ENCODE results near the gene KRT8. TPM values are rescaled to one million over a fixed set of nuclear protein-coding genes. Genes with fewer than 3 reads are reported as not detected.

Gene KRT8
- total RNA-seq, 1 donor from 2014 or later: 0.51 TPM

- peaks cover 19% of the 10 kb centered on the region for H3K27me3 Mint-ChIP-seq
- H3K9me3 Mint-ChIP-seq: peaks cover 2% of the 10 kb centered on the region
- no peak overlapping the region for H3K27ac Mint-ChIP-seq
- intact Hi-C loops (cut with micrococcal nuclease): no loop called here
- no peak overlapping the region for H3K4me3 Mint-ChIP-seq
- H3K36me3 Mint-ChIP-seq (ENCODE audit: low read depth): no peaks in the 10 kb centered on the region
- DNase-seq: no peak
- H3K4me1 Mint-ChIP-seq: peaks cover 2% of the 10 kb centered on the region
Observed at GRCh38 chr12:52944683-52945388, 40.0 kb upstream of the KRT8 start.

- no peak overlapping the region for H3K4me3 Mint-ChIP-seq
- no peaks in the 10 kb centered on the region for H3K36me3 Mint-ChIP-seq (ENCODE audit: low read depth)
- no peaks in the 10 kb centered on the region for H3K4me1 Mint-ChIP-seq
- intact Hi-C loops (cut with micrococcal nuclease): no loop called here
- H3K9me3 Mint-ChIP-seq: peaks cover 4% of the 10 kb centered on the region
- DNase-seq: no peak
- peaks cover 15% of the 10 kb centered on the region for H3K27me3 Mint-ChIP-seq
- no peak overlapping the region for H3K27ac Mint-ChIP-seq
Observed at GRCh38 chr12:52942901-52943181, 38.0 kb upstream of the KRT8 start.

- Mint-ChIP-seq H3K4me3 (no peak overlapping the region), H3K27ac (no peak overlapping the region), H3K27me3 (peaks cover 13% of the 10 kb centered on the region), H3K36me3 (ENCODE audit: low read depth) (no peaks in the 10 kb centered on the region), H3K9me3 (peaks cover 4% of the 10 kb centered on the region), H3K4me1 (no peaks in the 10 kb centered on the region)
- intact Hi-C loops (cut with micrococcal nuclease): no loop called here
- no peak for DNase-seq
Observed at GRCh38 chr12:52942066-52942900, 37.4 kb upstream of the KRT8 start.

- H3K4me1 Mint-ChIP-seq: peaks cover 6% of the 10 kb centered on the region
- H3K9me3 Mint-ChIP-seq: no peaks in the 10 kb centered on the region
- intact Hi-C loops (cut with micrococcal nuclease): no loop called here
- no peak overlapping the region for H3K4me3 Mint-ChIP-seq
- no peak for DNase-seq
- H3K27ac Mint-ChIP-seq: no peak overlapping the region
- peaks cover 6% of the 10 kb centered on the region for H3K27me3 Mint-ChIP-seq
- no peaks in the 10 kb centered on the region for H3K36me3 Mint-ChIP-seq (ENCODE audit: low read depth)
Observed at GRCh38 chr12:52929538-52929937, 24.7 kb upstream of the KRT8 start.

GRCh38 chr12:52927964-52928363, 23.1 kb upstream of the KRT8 start:
- Mint-ChIP-seq H3K4me1 (peaks cover 6% of the 10 kb centered on the region), H3K9me3 (no peaks in the 10 kb centered on the region), H3K27ac (no peak overlapping the region), H3K27me3 (peaks cover 6% of the 10 kb centered on the region), H3K4me3 (no peak overlapping the region), H3K36me3 (ENCODE audit: low read depth) (no peaks in the 10 kb centered on the region)
- DNase-seq: no peak
- intact Hi-C loops (cut with micrococcal nuclease): no loop called here

- Mint-ChIP-seq H3K27ac (no peak overlapping the region), H3K4me1 (peaks cover 6% of the 10 kb centered on the region), H3K9me3 (no peaks in the 10 kb centered on the region), H3K27me3 (peaks cover 6% of the 10 kb centered on the region), H3K36me3 (ENCODE audit: low read depth) (no peaks in the 10 kb centered on the region), H3K4me3 (no peak overlapping the region)
- intact Hi-C loops (cut with micrococcal nuclease): no loop called here
- DNase-seq: no peak
Observed at GRCh38 chr12:52926596-52927234, 21.8 kb upstream of the KRT8 start.

GRCh38 chr12:52925717-52926595, 21.1 kb upstream of the KRT8 start:
- H3K27ac Mint-ChIP-seq: no peak overlapping the region
- intact Hi-C loops (cut with micrococcal nuclease): no loop called here
- H3K4me3 Mint-ChIP-seq: no peak overlapping the region
- H3K27me3 Mint-ChIP-seq: peaks cover 8% of the 10 kb centered on the region
- H3K9me3 Mint-ChIP-seq: no peaks in the 10 kb centered on the region
- no peak for DNase-seq
- peaks cover 6% of the 10 kb centered on the region for H3K4me1 Mint-ChIP-seq
- H3K36me3 Mint-ChIP-seq (ENCODE audit: low read depth): no peaks in the 10 kb centered on the region

- Mint-ChIP-seq H3K9me3 (no peaks in the 10 kb centered on the region), H3K27ac (no peak overlapping the region), H3K4me1 (peaks cover 6% of the 10 kb centered on the region), H3K27me3 (peaks cover 6% of the 10 kb centered on the region), H3K4me3 (no peak overlapping the region), H3K36me3 (ENCODE audit: low read depth) (no peaks in the 10 kb centered on the region)
- intact Hi-C loops (cut with micrococcal nuclease): no loop called here
- DNase-seq: no peak
Observed at GRCh38 chr12:52924764-52925716, 20.2 kb upstream of the KRT8 start.

GRCh38 chr12:52921488-52922165, 16.8 kb upstream of the KRT8 start:
- Mint-ChIP-seq H3K4me1 (peaks cover 6% of the 10 kb centered on the region), H3K27ac (no peak overlapping the region), H3K9me3 (no peaks in the 10 kb centered on the region), H3K36me3 (ENCODE audit: low read depth) (no peaks in the 10 kb centered on the region), H3K4me3 (no peak overlapping the region), H3K27me3 (peaks cover 5% of the 10 kb centered on the region)
- DNase-seq: no peak
- intact Hi-C loops (cut with micrococcal nuclease): no loop called here

GRCh38 chr12:52920937-52921336, 16.1 kb upstream of the KRT8 start:
- DNase-seq: no peak
- Mint-ChIP-seq H3K27ac (no peak overlapping the region), H3K4me3 (no peak overlapping the region), H3K36me3 (ENCODE audit: low read depth) (no peaks in the 10 kb centered on the region), H3K9me3 (no peaks in the 10 kb centered on the region), H3K27me3 (peaks cover 5% of the 10 kb centered on the region), H3K4me1 (peaks cover 6% of the 10 kb centered on the region)
- intact Hi-C loops (cut with micrococcal nuclease): no loop called here

- no peaks in the 10 kb centered on the region for H3K4me1 Mint-ChIP-seq
- H3K9me3 Mint-ChIP-seq: no peaks in the 10 kb centered on the region
- intact Hi-C loops (cut with micrococcal nuclease): no loop called here
- H3K27me3 Mint-ChIP-seq: peaks cover 5% of the 10 kb centered on the region
- no peaks in the 10 kb centered on the region for H3K36me3 Mint-ChIP-seq (ENCODE audit: low read depth)
- no peak overlapping the region for H3K4me3 Mint-ChIP-seq
- DNase-seq: no peak
- H3K27ac Mint-ChIP-seq: no peak overlapping the region
Observed at GRCh38 chr12:52918784-52919183, 13.9 kb upstream of the KRT8 start.

GRCh38 chr12:52918351-52918750, 13.5 kb upstream of the KRT8 start:
- no peak for DNase-seq
- H3K9me3 Mint-ChIP-seq: no peaks in the 10 kb centered on the region
- peaks cover 5% of the 10 kb centered on the region for H3K27me3 Mint-ChIP-seq
- no peak overlapping the region for H3K27ac Mint-ChIP-seq
- H3K36me3 Mint-ChIP-seq (ENCODE audit: low read depth): no peaks in the 10 kb centered on the region
- intact Hi-C loops (cut with micrococcal nuclease): no loop called here
- no peaks in the 10 kb centered on the region for H3K4me1 Mint-ChIP-seq
- H3K4me3 Mint-ChIP-seq: no peak overlapping the region

All from activated CD4-positive, alpha-beta T cell treated with anti-CD3 and anti-CD28 coated beads, Interleukin-2, amount 10 ng/mL, durations not matched to agents 24 days and 14 days (primary cell).